Brain microvascular endothelial cell (primary cell): ENCODE results near the gene DNAL4.

Experiments
- DNase-seq: peaks from one replicate; pipeline ENCODE4 v3.0.0-alpha.2; 2020
- H3K27ac ChIP-seq: fragments of 250-450 bp; sonication (Bioruptor Pico); 2 replicates; pipeline ENCODE4 v1.5.1; 2020; ENCODE audit warnings: mild to moderate bottlenecking, moderate library complexity
- H3K27me3 ChIP-seq: fragments of 250-450 bp; sonication (Bioruptor Pico); replicated peaks from 2 replicates; pipeline ENCODE4 v1.5.1; 2020; ENCODE audit warnings: mild to moderate bottlenecking
- H3K36me3 ChIP-seq: fragments of 250-450 bp; sonication (Bioruptor Pico); replicated peaks from 2 replicates; pipeline ENCODE4 v1.5.1; 2020; ENCODE audit warnings: mild to moderate bottlenecking
- H3K4me3 ChIP-seq: 2 replicates; pipeline ENCODE4 v1.5.1; 2011; ENCODE audit warnings: low read depth, mild to moderate bottlenecking, control low read depth, low read length, moderate library complexity
- in situ Hi-C: cut with HindIII; loops from 2 replicates; pipeline ENCODE4 v1.10.0; 2017; ENCODE audit warnings: low sequenced_read_pairs, low pct_ligation_motif_present
- TF ChIP-seq, protein P1 (sequence below): IDR thresholded peaks from 2 replicates; pipeline ENCODE4 v1.5.1; 2011; ENCODE audit warnings: low read depth, mild to moderate bottlenecking, moderate library complexity, low read length, control low read depth, inconsistent platforms; ENCODE audit errors: missing control alignments

DNAL4 gene

DNA sequence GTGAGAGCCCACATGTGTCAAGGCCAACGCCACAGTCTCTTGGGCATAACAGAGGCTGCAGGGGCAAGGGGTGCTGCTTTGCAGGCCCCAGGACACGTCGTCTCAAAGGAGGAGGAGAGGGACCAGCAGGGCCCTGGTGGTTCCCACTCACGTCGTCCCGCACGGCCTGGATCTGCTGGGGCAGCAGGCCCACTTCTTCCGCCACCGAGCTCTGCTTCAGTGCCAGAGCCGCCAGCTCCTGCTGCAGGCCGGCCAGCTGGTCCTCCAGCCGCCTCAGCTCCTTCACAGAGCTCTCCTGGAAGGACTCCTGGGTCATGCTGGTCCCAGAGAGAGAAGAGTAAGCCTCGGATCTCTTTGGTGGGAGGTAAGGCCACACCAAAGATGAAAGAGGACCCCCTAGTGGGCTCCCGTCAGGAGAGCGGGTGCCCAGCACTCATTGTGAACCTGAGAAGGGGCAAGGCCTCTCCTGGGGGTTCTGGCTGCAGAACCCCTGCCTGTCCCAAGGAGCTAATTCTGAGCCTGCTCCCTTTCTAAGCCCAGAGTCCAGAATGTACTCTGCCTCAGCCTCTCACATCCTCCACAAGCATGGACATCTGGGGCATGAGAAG, 53.7 kb downstream of the DNAL4 start:
- Histone ChIP-seq H3K36me3 (peaks cover 60% of the 10 kb centered on the region), H3K4me3 (no peak overlapping the region), H3K27ac (no peak overlapping the region), H3K27me3 (no peaks in the 10 kb centered on the region)
- no peak for DNase-seq
- TF ChIP-seq, protein P1, sequence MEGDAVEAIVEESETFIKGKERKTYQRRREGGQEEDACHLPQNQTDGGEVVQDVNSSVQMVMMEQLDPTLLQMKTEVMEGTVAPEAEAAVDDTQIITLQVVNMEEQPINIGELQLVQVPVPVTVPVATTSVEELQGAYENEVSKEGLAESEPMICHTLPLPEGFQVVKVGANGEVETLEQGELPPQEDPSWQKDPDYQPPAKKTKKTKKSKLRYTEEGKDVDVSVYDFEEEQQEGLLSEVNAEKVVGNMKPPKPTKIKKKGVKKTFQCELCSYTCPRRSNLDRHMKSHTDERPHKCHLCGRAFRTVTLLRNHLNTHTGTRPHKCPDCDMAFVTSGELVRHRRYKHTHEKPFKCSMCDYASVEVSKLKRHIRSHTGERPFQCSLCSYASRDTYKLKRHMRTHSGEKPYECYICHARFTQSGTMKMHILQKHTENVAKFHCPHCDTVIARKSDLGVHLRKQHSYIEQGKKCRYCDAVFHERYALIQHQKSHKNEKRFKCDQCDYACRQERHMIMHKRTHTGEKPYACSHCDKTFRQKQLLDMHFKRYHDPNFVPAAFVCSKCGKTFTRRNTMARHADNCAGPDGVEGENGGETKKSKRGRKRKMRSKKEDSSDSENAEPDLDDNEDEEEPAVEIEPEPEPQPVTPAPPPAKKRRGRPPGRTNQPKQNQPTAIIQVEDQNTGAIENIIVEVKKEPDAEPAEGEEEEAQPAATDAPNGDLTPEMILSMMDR = no peak
- in situ Hi-C loops = no loop called here

DNA sequence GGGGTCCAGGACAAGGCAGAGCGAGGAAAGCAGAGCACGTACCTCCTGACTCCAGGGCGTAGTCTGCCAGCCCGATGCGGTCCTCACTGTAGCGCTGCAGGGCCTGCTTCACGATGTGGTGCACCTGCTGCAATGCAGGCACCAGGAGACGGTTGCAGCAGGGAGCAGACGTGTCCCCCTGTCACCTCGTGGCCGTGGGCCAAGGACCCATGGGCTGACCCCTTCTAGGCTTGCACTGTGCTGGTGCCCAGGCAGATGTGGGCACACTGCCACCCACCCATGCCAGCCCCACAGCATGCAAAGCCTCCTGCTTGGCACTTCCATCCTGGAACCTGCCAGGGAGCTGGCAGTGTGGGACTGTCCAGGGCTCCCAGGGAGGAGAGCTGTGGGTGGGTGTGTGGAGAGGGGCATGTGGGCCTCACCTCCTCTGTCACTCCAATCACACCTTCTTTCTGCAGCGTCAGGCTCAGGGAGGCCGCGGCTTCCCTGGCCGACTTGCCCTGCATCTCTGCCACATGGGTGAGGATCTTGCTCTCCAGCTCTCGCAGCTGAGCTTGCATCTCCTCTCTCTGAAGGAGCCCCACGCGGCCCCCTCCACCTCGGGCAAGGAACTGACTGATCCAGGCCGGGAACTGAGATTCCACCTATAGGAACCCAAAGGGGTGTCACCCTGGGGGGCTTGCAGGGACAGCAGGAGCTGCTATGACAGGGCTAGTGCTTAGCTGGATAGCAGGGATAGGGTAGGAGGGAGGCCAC, 54.5 kb downstream of the DNAL4 start:
- TF ChIP-seq, protein P1 = no peak
- Histone ChIP-seq H3K27me3 (no peaks in the 10 kb centered on the region), H3K36me3 (peaks cover 55% of the 10 kb centered on the region), H3K4me3 (no peak overlapping the region), H3K27ac (no peak overlapping the region)
- no peak for DNase-seq
- in situ Hi-C loops = no loop called here

DNA sequence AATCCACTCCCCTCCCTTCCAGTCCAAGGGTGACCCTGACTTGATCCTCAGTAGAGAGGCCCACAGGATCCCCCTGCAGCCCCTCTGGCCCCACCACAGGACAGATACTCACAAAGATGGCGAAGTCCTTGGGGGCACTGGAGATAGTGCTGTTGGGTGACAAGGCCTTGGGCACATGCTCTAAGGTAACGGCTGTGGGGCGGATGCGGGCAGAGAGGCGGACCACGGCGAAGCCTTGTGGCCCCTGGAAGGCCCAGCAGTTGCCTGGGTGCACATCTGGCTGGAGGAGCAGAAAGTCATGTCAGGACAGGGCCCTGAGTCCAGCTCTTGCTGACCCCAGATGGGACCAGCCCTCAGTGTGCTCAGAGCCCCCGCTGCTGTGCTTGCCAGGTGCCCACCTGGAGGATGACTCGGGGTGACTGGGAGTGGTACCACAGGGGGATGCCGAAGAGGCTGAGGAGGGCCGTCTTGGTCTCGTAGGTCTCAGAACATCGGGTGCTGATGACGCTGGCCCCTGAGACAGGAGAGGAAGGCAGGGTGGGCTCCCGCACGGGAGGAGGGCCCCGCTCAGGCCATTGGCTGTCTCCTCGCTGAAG, 55.4 kb downstream of the DNAL4 start:
- Histone ChIP-seq H3K27ac (no peak overlapping the region), H3K4me3 (no peak overlapping the region), H3K36me3 (peaks cover 62% of the 10 kb centered on the region), H3K27me3 (no peaks in the 10 kb centered on the region)
- DNase-seq = no peak
- TF ChIP-seq, protein P1 = no peak
- in situ Hi-C loops = no loop called here

DNA sequence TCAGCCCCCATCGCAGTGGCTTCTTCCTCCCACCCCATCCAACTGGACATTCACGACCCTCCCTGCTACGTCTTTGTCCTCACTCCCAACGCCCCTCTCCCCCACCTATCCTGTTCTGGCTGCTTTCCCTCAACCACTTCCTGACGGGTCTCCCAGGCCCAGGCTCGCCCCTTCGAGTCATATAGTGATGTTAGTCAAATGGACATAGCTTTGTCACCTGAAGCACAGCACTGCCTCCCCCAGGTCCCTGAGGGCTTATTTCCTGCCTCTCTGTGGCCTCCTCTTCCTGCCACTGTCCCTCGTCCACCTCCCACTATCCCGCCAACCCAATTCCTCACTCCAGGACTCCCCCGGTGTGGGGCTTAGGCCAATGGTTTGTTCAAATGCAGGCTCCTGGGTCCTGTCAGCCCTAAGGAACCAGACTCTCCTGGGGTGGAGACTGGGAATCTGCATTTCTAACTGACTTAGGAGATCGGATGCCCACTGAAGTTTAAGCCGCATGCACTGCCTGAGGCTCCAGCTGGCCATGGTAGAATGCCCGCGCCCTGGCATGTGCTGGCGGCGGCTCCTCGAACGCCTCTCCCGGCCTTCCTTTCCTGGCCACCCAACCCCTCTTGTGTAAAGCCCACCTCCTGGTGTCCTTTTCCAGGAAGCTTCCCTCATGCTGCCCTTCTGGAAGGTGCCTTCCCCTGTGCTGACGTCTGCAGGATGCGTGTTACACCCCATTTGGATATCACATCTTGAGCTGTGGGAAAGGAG, 56.5 kb downstream of the DNAL4 start:
- no peak overlapping the region for H3K27ac ChIP-seq
- no peaks in the 10 kb centered on the region for H3K27me3 ChIP-seq
- DNase-seq = no peak
- H3K4me3 ChIP-seq = no peak overlapping the region
- H3K36me3 ChIP-seq = peaks cover 64% of the 10 kb centered on the region
- in situ Hi-C loops = no loop called here
- TF ChIP-seq, protein P1 = no peak

DNA sequence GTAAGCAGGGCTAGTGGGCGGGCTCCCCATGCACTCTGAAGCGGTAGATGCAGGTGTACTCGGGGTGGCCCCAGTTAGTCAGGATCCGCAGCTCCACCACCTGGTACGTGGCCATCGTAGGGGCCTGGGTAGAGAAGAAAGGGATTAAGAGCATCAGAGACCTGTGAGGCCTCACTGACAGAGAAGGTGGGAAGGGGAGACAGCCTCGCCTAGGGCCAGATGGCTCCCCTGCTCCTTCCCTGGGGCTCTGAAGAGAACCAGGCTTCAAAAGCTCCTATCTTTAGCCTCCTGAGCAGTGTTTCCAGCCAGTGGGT, 57.7 kb downstream of the DNAL4 start:
- TF ChIP-seq, protein P1 = no peak
- in situ Hi-C loops = no loop called here
- H3K36me3 ChIP-seq = peaks cover 66% of the 10 kb centered on the region
- H3K4me3 ChIP-seq = no peak overlapping the region
- DNase-seq = no peak
- no peak overlapping the region for H3K27ac ChIP-seq
- no peaks in the 10 kb centered on the region for H3K27me3 ChIP-seq
